ENCODE data around the gene TDRD12. TPM values are rescaled to one million over a fixed set of nuclear protein-coding genes. Genes with fewer than 3 reads are reported as not detected.

Gene TDRD12
- total and polyA plus RNA-seq, 4 donors: under 0.01 to 0.23 (median 0.02) TPM; not detected in 1

- TF ChIP-seq EGR1 (IDR thresholded peaks at IDR 0.05; ENCODE audit: low read depth in 2 of 2) (no peak), RXRA (IDR thresholded peaks at IDR 0.05) (no peak), HNF4G (IDR thresholded peaks at IDR 0.05) (no peak), GABPA (IDR thresholded peaks at IDR 0.05 in 1 of 2, conservative IDR thresholded peaks at IDR 0.05 in 1 of 2) (no peak)
- Histone ChIP-seq H3K27ac (ENCODE audit: low read depth in 1 of 2, low read length in 2 of 2) (peak overlapping the region in 1 of 2 donors; percentile 73), H3K27me3 (ENCODE audit: control insufficient read depth in 4 of 4, insufficient read depth in 4 of 4, low read length in 3 of 4) (no peaks in the 10 kb centered on the region), H3K4me3 (ENCODE audit: low read depth in 1 of 3, low read length in 3 of 3) (no peak overlapping the region), H3K36me3 (ENCODE audit: control insufficient read depth in 4 of 4, insufficient read depth in 3 of 4, low read depth in 1 of 4, low read length in 3 of 4) (no peaks in the 10 kb centered on the region), H3K4me1 (ENCODE audit: control insufficient read depth in 4 of 4, insufficient read depth in 4 of 4, low read length in 3 of 4) (peaks cover 3 to 21% (median 9%) of the 10 kb centered on the region in 4 donors), H3K9ac (ENCODE audit: low read depth in 1 of 2, low read length in 2 of 2) (no peak overlapping the region), H3K9me3 (ENCODE audit: control insufficient read depth in 4 of 4, low read length in 3 of 4) (no peaks in the 10 kb centered on the region)
- 76% methylated on average over 12 of the region's 12 CpGs for WGBS
- no peak for DNase-seq (ENCODE audit: low spot score)
These were observed 151.4 kb downstream of the TDRD12 start for GRCh38 chr19:32870981-32871451.

- TF ChIP-seq FOXA2 (IDR thresholded peaks at IDR 0.05) (no peak), YY1 (IDR thresholded peaks at IDR 0.05) (no peak), REST (IDR thresholded peaks at IDR 0.05) (no peak), GABPA (IDR thresholded peaks at IDR 0.05 in 1 of 2, conservative IDR thresholded peaks at IDR 0.05 in 1 of 2) (no peak), HNF4A (conservative IDR thresholded peaks at IDR 0.05) (no peak), JUND (IDR thresholded peaks at IDR 0.05) (no peak), SP1 (IDR thresholded peaks at IDR 0.05) (no peak), MAX (IDR thresholded peaks at IDR 0.05) (no peak), RAD21 (IDR thresholded peaks at IDR 0.05) (no peak), FOXA1 (IDR thresholded peaks at IDR 0.05) (no peak), EGR1 (IDR thresholded peaks at IDR 0.05; ENCODE audit: low read depth in 2 of 2) (no peak), ZBTB33 (IDR thresholded peaks at IDR 0.05) (no peak), CTCF (IDR thresholded peaks at IDR 0.05; ENCODE audit: low read depth, low read length, missing input control) (no peak), NR2F2 (IDR thresholded peaks at IDR 0.05) (no peak), RXRA (IDR thresholded peaks at IDR 0.05) (no peak), HNF4G (IDR thresholded peaks at IDR 0.05) (no peak)
- Histone ChIP-seq H3K27me3 (ENCODE audit: control insufficient read depth in 4 of 4, insufficient read depth in 4 of 4, low read length in 3 of 4) (no peaks in the 10 kb centered on the region), H3K27ac (ENCODE audit: low read depth in 1 of 2, low read length in 2 of 2) (no peak overlapping the region), H3K9me3 (ENCODE audit: control insufficient read depth in 4 of 4, low read length in 3 of 4) (no peaks in the 10 kb centered on the region), H3K4me1 (ENCODE audit: control insufficient read depth in 4 of 4, insufficient read depth in 4 of 4, low read length in 3 of 4) (peaks cover 3 to 19% (median 9%) of the 10 kb centered on the region in 4 donors), H3K36me3 (ENCODE audit: control insufficient read depth in 4 of 4, insufficient read depth in 3 of 4, low read depth in 1 of 4, low read length in 3 of 4) (no peaks in the 10 kb centered on the region), H3K9ac (ENCODE audit: low read depth in 1 of 2, low read length in 2 of 2) (no peak overlapping the region), H3K4me3 (ENCODE audit: low read depth in 1 of 3, low read length in 3 of 3) (no peak overlapping the region)
- WGBS: 88% methylated on average over 3 of the region's 3 CpGs
- no peak for DNase-seq (ENCODE audit: low spot score)
These were observed 152.8 kb downstream of the TDRD12 start for GRCh38 chr19:32872391-32872790.

All from liver (tissue), 9 donors.